Pancreas (tissue), 10 donors: ENCODE measurements around the gene BTNL3. TPM values are rescaled to one million over a fixed set of nuclear protein-coding genes. Genes with fewer than 3 reads are reported as not detected.
A peak's percentile ranks its signal among the peaks of the same experiment; 100 is the strongest.

Experiments used
- ATAC-seq, 4 donors: fragments of 200-7000 bp; cut with Tn5 transposase; one replicate each; pipeline versions ENCODE4 v1.8.0 to v1.9.1; 2020; ENCODE audit warnings: mild to moderate bottlenecking in 4 of 4, moderate library complexity in 4 of 4
- DNase-seq, 6 donors: peaks; one replicate each; pipeline ENCODE4 v3.0.0-alpha.2; 2020
- FAIRE-seq: peaks from 2 replicates; lab custom pipeline; 2012; peaks lifted over from hg19 to GRCh38; lab: Jason Lieb, UNC
- H3K27ac ChIP-seq, 4 donors: fragments of 200-600 bp; sonication (generic); 1 replicate in 3 of 4; 2 replicates in 1 of 4; pipeline versions ENCODE4 v1.5.0 to v1.8.0; 2020
- H3K27me3 ChIP-seq, 4 donors: fragments of 200-600 bp; one replicate each; pipeline ENCODE4 v1.8.0; 2021
- H3K36me3 ChIP-seq, 3 donors: fragments of 200-600 bp; sonication (generic) in 1 of 3; one replicate each; pipeline versions ENCODE4 v1.5.0 to v1.8.0; 2020 to 2021
- H3K4me1 ChIP-seq, 3 donors: fragments of 200-600 bp; one replicate each; pipeline ENCODE4 v1.8.0; 2021
- H3K4me3 ChIP-seq, 4 donors: fragments of 200-600 bp; sonication (generic) in 2 of 4; one replicate each; pipeline versions ENCODE4 v1.5.0 to v1.8.0; 2020 to 2021
- H3K9me3 ChIP-seq, 4 donors: fragments of 200-600 bp; one replicate each; pipeline ENCODE4 v1.8.0; 2021
- WGBS, 2 donors: extraction: QIAGEN DNeasy Blood & Tissue Kit; methylation state at CpG; one replicate each; pipeline ENCODE4 v1.1.7; 2013; 5-methylcytosine and 5-hydroxymethylcytosine counted together
- intact Hi-C, 3 donors: fragments of 100-400 bp; cut with DNase I; formaldehyde crosslinking; loops; one replicate each; pipeline versions ENCODE4 v1.11.1 to v1.14.2; 2022
- polyA plus RNA-seq, 2 donors: library from polyadenylated mRNA; stranded (reverse); fragments of 200-250 nt; gene quantifications; one replicate each; pipeline ENCODE4 v1.2.3, GENCODE V29; 2013
- total RNA-seq, 6 donors: library from RNA; stranded (reverse); fragmentation: NEBNext Ultra II Directional in 4 of 6; extraction: Animal tissue kit (Norgen Biotek cat#: 25700) in 4 of 6; gene quantifications; one replicate each; pipeline versions ENCODE4 v1.2.1 to v1.2.4, GENCODE V29; 2021 to 2023
- TF ChIP-seq, protein P1 (sequence below), 4 donors: fragments of 200-600 bp; sonication (generic) in 3 of 4; IDR thresholded peaks; one replicate each; pipeline versions ENCODE4 v1.5.0 to v1.8.0; 2021; ENCODE audit warnings: antibody characterized with exemption in 4 of 4
- donor health status: healthy with polysubstance abuse.
- donor health status: DM: no; HTN: no; CAD: no; lungs with moderate emphysema.
- donor health status: DM: no; HTN: no; CAD: no.
- donor health status: control.
- donor health status: control.
- donor health status: Bipolar disorder and iron deficiency.
- donor health status: DM: yes; HTN: yes; CAD: no.
- donor health status: DM: no; HTN: no; CAD: no.
- donor health status: DM: no; HTN: no; CAD: no.
- donor health status: DM: yes; HTN: yes; CAD: no.

The BTNL3 gene
- total and polyA plus RNA-seq, 8 donors, result 0.09 to 0.14 (median 0.14) TPM; not detected in 5

DNA sequence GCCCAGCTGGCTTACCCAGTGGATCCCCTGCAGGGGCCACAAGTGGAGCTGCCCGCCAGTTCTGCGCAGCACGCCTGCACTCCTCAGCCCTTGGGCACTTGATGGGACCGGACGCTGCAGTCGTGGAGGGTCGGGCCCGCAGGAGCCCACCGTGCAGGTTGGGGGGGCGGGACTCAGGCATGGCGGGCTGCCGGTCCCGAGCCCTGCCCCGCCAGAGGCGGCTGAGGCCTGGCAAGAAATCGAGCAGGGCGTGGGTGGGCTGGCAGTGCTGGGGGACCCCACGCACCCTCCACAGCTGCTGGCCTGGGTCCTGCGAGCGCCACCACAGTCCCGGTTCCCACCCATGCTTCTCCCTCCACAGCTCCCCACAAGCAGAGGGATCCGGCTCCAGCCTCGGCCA is 19.2 kb upstream of the BTNL3 start:
- DNase-seq, result no peak
- TF ChIP-seq, protein P1, sequence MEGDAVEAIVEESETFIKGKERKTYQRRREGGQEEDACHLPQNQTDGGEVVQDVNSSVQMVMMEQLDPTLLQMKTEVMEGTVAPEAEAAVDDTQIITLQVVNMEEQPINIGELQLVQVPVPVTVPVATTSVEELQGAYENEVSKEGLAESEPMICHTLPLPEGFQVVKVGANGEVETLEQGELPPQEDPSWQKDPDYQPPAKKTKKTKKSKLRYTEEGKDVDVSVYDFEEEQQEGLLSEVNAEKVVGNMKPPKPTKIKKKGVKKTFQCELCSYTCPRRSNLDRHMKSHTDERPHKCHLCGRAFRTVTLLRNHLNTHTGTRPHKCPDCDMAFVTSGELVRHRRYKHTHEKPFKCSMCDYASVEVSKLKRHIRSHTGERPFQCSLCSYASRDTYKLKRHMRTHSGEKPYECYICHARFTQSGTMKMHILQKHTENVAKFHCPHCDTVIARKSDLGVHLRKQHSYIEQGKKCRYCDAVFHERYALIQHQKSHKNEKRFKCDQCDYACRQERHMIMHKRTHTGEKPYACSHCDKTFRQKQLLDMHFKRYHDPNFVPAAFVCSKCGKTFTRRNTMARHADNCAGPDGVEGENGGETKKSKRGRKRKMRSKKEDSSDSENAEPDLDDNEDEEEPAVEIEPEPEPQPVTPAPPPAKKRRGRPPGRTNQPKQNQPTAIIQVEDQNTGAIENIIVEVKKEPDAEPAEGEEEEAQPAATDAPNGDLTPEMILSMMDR (IDR thresholded peaks at IDR 0.05), result no peak
- WGBS, 2 donors, result 96 to 99% methylated on average over 13 to 23 of the region's 23 CpGs
- Histone ChIP-seq H3K27ac (no peak overlapping the region), H3K9me3 (no peaks in the 10 kb centered on the region), H3K36me3 (no peaks in the 10 kb centered on the region), H3K4me1 (peaks cover 0 to 4% (median 0%) of the 10 kb centered on the region in 3 donors), H3K4me3 (no peak overlapping the region), H3K27me3 (no peaks in the 10 kb centered on the region)
- intact Hi-C loops, result no loop called here
- FAIRE-seq, result no peak
- ATAC-seq, result no peak

DNA sequence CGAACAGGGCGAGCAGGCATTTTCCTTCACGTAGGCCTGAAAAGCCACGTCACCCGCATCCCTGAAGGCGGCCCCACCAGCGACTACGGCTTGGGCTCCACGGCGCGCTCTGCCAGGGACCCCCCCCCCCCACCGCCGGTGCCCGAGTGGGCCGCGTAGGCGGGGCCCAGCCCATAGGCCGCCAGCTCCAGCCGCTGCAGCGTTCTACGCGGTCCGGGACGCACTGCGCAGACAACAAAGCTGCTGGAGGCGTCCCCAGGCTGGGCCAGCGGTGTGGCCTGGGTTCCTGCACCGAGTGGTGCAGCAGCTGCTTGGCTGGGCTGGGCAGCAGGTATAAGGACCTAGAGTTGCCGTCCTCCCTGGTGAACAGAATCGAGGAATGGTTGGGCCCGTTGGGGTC is 18.3 kb upstream of the BTNL3 start:
- no peak for FAIRE-seq
- 95 to 96% methylated on average over 17 to 31 of the region's 31 CpGs for WGBS, 2 donors
- TF ChIP-seq, protein P1 (IDR thresholded peaks at IDR 0.05), result no peak

DNA sequence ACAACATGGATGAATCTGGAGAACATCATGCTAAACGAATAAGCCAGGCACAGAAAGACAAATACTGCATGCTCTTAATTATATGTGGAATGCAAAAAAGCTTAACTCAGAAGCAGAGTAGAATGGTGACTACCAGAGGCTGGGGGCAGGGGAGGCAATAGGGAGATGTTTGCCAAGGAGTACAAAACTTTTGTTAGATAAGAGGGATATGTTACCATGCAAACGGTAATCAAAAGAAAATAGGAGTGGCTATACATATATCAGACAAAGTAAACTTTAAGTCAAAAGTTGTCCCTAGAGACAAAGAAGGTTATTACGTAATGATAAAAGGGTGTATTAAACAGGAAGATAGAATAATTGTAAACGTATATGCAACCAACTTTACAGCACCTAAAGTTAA is 17.8 kb upstream of the BTNL3 start:
- TF ChIP-seq, protein P1 (IDR thresholded peaks at IDR 0.05), result no peak
- H3K4me3 ChIP-seq, result no peak overlapping the region
- ATAC-seq, result peak in 3 of 4 donors; percentile 39 to 80 (median 47)
- no peak overlapping the region for H3K27ac ChIP-seq
- H3K9me3 ChIP-seq, result no peaks in the 10 kb centered on the region
- H3K36me3 ChIP-seq, result no peaks in the 10 kb centered on the region
- no peak for DNase-seq
- FAIRE-seq, result no peak
- intact Hi-C loops, result no loop called here
- 32 to 36% methylated on average over 4 of the region's 4 CpGs for WGBS, 2 donors
- peaks cover 0 to 4% (median 0%) of the 10 kb centered on the region in 3 donors for H3K4me1 ChIP-seq
- H3K27me3 ChIP-seq, result no peaks in the 10 kb centered on the region

More for the DNA sequence above, 18.3 kb upstream of the BTNL3 start:
- ATAC-seq, result no peak
- no peaks in the 10 kb centered on the region for H3K9me3 ChIP-seq
- H3K4me1 ChIP-seq, result peaks cover 0 to 4% (median 0%) of the 10 kb centered on the region in 3 donors
- no peaks in the 10 kb centered on the region for H3K36me3 ChIP-seq
- no peaks in the 10 kb centered on the region for H3K27me3 ChIP-seq
- no peak overlapping the region for H3K4me3 ChIP-seq
- DNase-seq, result no peak
- intact Hi-C loops, result no loop called here
- no peak overlapping the region for H3K27ac ChIP-seq

DNA sequence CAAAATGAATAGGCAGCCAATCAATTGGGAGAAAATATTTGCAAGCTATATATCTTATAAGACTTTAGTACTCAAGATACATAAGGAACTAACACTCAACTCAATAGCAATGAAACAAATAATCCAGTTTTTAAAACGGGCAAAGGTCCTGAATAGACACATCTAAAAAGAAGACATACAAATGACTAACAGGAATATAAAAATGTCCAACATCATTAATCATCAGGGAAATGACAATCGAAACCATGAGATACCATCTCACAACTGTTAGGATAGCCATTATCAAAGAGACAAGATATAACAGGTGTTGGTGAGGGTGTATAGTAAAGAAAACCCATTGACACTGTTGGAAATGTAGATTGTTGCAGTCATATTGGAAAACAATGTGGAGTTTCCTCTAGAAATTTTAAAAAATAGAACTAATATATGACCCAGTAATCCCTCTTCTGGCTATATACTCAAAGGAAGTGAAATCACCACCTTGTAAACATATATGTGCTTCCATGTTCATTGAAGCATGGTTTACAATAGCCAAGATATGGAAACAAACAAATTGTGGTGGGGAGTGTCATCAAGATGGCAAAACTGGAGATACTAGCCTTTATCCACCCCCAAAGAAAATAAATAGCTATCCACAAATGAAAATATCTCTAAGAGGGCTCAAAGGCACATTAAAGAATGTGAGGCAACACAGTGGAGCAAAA is 13.9 kb upstream of the BTNL3 start:
- FAIRE-seq, result no peak
- no peaks in the 10 kb centered on the region for H3K9me3 ChIP-seq
- H3K27ac ChIP-seq, result no peak overlapping the region
- intact Hi-C loops, result no loop called here
- no peak for ATAC-seq
- 76 to 90% methylated on average over 2 of the region's 2 CpGs for WGBS, 2 donors
- H3K4me3 ChIP-seq, result no peak overlapping the region
- H3K4me1 ChIP-seq, result peaks cover 0 to 4% (median 0%) of the 10 kb centered on the region in 3 donors
- H3K27me3 ChIP-seq, result no peaks in the 10 kb centered on the region
- DNase-seq, result no peak
- TF ChIP-seq, protein P1 (IDR thresholded peaks at IDR 0.05), result no peak
- no peaks in the 10 kb centered on the region for H3K36me3 ChIP-seq

DNA sequence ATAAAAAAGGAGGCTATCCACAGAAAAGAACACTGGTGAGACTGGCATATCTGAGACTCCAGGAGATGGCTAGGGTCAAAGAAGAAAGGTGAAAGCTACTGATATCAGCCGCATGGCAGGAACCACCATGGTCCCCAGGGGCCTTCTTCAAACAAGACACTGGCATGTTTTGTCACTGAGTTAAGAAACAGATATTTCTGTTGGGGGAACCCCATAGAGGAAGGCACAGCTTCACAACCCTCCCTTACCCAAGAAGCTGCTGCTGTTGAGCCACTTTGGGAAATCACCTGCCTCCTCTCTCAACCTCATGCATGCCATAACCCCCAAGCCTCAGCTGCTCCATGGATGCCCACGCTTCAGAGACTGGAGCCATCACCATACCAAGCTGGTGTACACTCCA is 13.3 kb upstream of the BTNL3 start:
- FAIRE-seq, result no peak
- Histone ChIP-seq H3K4me3 (no peak overlapping the region), H3K4me1 (peaks cover 0 to 4% (median 0%) of the 10 kb centered on the region in 3 donors), H3K9me3 (no peaks in the 10 kb centered on the region), H3K27me3 (no peaks in the 10 kb centered on the region), H3K36me3 (no peaks in the 10 kb centered on the region), H3K27ac (no peak overlapping the region)
- DNase-seq, result no peak
- intact Hi-C loops, result no loop called here
- no peak for ATAC-seq
- 86 to 97% methylated on average over 2 of the region's 2 CpGs for WGBS, 2 donors
- TF ChIP-seq, protein P1 (IDR thresholded peaks at IDR 0.05), result no peak
